ENCODE results near the gene AXIN1. TPM values are rescaled to one million over a fixed set of nuclear protein-coding genes. Genes with fewer than 3 reads are reported as not detected.

The AXIN1 gene
- total and polyA plus RNA-seq, 2 donors (not counting 1 experiment from before 2014, with no cell fraction given): 5.1 to 18.7 TPM

- H3K27me3 ChIP-seq (ENCODE audit: control insufficient read depth, insufficient read depth, low read length): no peaks in the 10 kb centered on the region
- H3K9ac ChIP-seq (ENCODE audit: insufficient read depth, low read length): no peak overlapping the region
- no peak for DNase-seq (ENCODE audit: low read depth in 2 of 2)
- H3K9me3 ChIP-seq (ENCODE audit: control insufficient read depth, insufficient read depth, low read depth, low read length): no peaks in the 10 kb centered on the region
- H3K79me2 ChIP-seq (ENCODE audit: control insufficient read depth, insufficient read depth, low read length): no peaks in the 10 kb centered on the region
- no peaks in the 10 kb centered on the region for H4K20me1 ChIP-seq (ENCODE audit: control insufficient read depth, extremely low read depth, insufficient read depth, low read length)
- TF ChIP-seq CTCF (conservative IDR thresholded peaks at IDR 0.05 in 1 of 2, IDR thresholded peaks at IDR 0.05 in 1 of 2; ENCODE audit: low read depth in 1 of 2, low read length in 2 of 2): no peak
- no peak for TF ChIP-seq EZH2 (IDR thresholded peaks at IDR 0.05; ENCODE audit: low read length, missing control alignments)
- H3K4me1 ChIP-seq (ENCODE audit: control insufficient read depth, extremely low read depth, insufficient read depth, low read length): no peaks in the 10 kb centered on the region
- no peak overlapping the region for H3K4me2 ChIP-seq (ENCODE audit: extremely low read depth, insufficient read depth, low read length)
- H2AFZ ChIP-seq (ENCODE audit: low read length): no peak overlapping the region
- H3K36me3 ChIP-seq (ENCODE audit: control insufficient read depth, insufficient read depth, low read length): peaks cover 3% of the 10 kb centered on the region
- H3K4me3 ChIP-seq (replicated peaks in 1 of 4; ENCODE audit: control extremely low read depth in 1 of 4, insufficient read depth in 1 of 4, low read depth in 3 of 4, low read length in 4 of 4): no peak overlapping the region
- H3K27ac ChIP-seq (ENCODE audit: insufficient read depth, low read length): no peak overlapping the region
These were observed 87.5 kb downstream of the AXIN1 start for GRCh38 chr16:265002-265529.

GRCh38 chr16:264440-264951 is 88.0 kb downstream of the AXIN1 start:
- Histone ChIP-seq H3K27me3 (ENCODE audit: control insufficient read depth, insufficient read depth, low read length) (no peaks in the 10 kb centered on the region), H3K36me3 (ENCODE audit: control insufficient read depth, insufficient read depth, low read length) (peaks cover 6% of the 10 kb centered on the region), H3K4me3 (replicated peaks in 1 of 4; ENCODE audit: control extremely low read depth in 1 of 4, insufficient read depth in 1 of 4, low read depth in 3 of 4, low read length in 4 of 4) (no peak overlapping the region), H4K20me1 (ENCODE audit: control insufficient read depth, extremely low read depth, insufficient read depth, low read length) (no peaks in the 10 kb centered on the region), H3K4me1 (ENCODE audit: control insufficient read depth, extremely low read depth, insufficient read depth, low read length) (no peaks in the 10 kb centered on the region), H3K4me2 (ENCODE audit: extremely low read depth, insufficient read depth, low read length) (no peak overlapping the region), H3K79me2 (ENCODE audit: control insufficient read depth, insufficient read depth, low read length) (no peaks in the 10 kb centered on the region), H3K9ac (ENCODE audit: insufficient read depth, low read length) (no peak overlapping the region), H2AFZ (ENCODE audit: low read length) (no peak overlapping the region), H3K9me3 (ENCODE audit: control insufficient read depth, insufficient read depth, low read depth, low read length) (no peaks in the 10 kb centered on the region), H3K27ac (ENCODE audit: insufficient read depth, low read length) (no peak overlapping the region)
- no peak for DNase-seq (ENCODE audit: low read depth in 2 of 2)
- no peak for TF ChIP-seq CTCF (conservative IDR thresholded peaks at IDR 0.05 in 1 of 2, IDR thresholded peaks at IDR 0.05 in 1 of 2; ENCODE audit: low read depth in 1 of 2, low read length in 2 of 2)
- TF ChIP-seq EZH2 (IDR thresholded peaks at IDR 0.05; ENCODE audit: low read length, missing control alignments): no peak

GRCh38 chr16:263944-264343 is 88.6 kb downstream of the AXIN1 start:
- Histone ChIP-seq H4K20me1 (ENCODE audit: control insufficient read depth, extremely low read depth, insufficient read depth, low read length) (no peaks in the 10 kb centered on the region), H2AFZ (ENCODE audit: low read length) (no peak overlapping the region)

More at GRCh38 chr16:263944-264343, 88.6 kb downstream of the AXIN1 start:
- H3K27ac ChIP-seq (ENCODE audit: insufficient read depth, low read length): no peak overlapping the region
- peaks cover 6% of the 10 kb centered on the region for H3K36me3 ChIP-seq (ENCODE audit: control insufficient read depth, insufficient read depth, low read length)
- no peaks in the 10 kb centered on the region for H3K27me3 ChIP-seq (ENCODE audit: control insufficient read depth, insufficient read depth, low read length)
- H3K9ac ChIP-seq (ENCODE audit: insufficient read depth, low read length): no peak overlapping the region
- H3K4me2 ChIP-seq (ENCODE audit: extremely low read depth, insufficient read depth, low read length): no peak overlapping the region
- no peak overlapping the region for H3K4me3 ChIP-seq (replicated peaks in 1 of 4; ENCODE audit: control extremely low read depth in 1 of 4, insufficient read depth in 1 of 4, low read depth in 3 of 4, low read length in 4 of 4)
- TF ChIP-seq CTCF (conservative IDR thresholded peaks at IDR 0.05 in 1 of 2, IDR thresholded peaks at IDR 0.05 in 1 of 2; ENCODE audit: low read depth in 1 of 2, low read length in 2 of 2): no peak
- TF ChIP-seq EZH2 (IDR thresholded peaks at IDR 0.05; ENCODE audit: low read length, missing control alignments): no peak
- H3K4me1 ChIP-seq (ENCODE audit: control insufficient read depth, extremely low read depth, insufficient read depth, low read length): no peaks in the 10 kb centered on the region
- no peaks in the 10 kb centered on the region for H3K79me2 ChIP-seq (ENCODE audit: control insufficient read depth, insufficient read depth, low read length)
- DNase-seq (ENCODE audit: low read depth in 2 of 2): no peak
- no peaks in the 10 kb centered on the region for H3K9me3 ChIP-seq (ENCODE audit: control insufficient read depth, insufficient read depth, low read depth, low read length)
